Measurements from ENCODE around the gene RPS21.

RPS21 gene

GRCh38 chr20:62344782-62345181 lies 42.1 kb upstream of the RPS21 start:
- no peak for ATAC-seq
- TF ChIP-seq TSHZ2 (CRISPR knock-in tag; IDR thresholded peaks at IDR 0.05) (no peak), BACH2 (CRISPR knock-in tag; IDR thresholded peaks at IDR 0.05; ENCODE audit: borderline replicate concordance) (no peak), CSDC2 (CRISPR knock-in tag; IDR thresholded peaks at IDR 0.05) (no peak), ZNF565 (CRISPR knock-in tag; conservative IDR thresholded peaks at IDR 0.05; ENCODE audit: low read depth) (no peak), CSRNP3 (CRISPR knock-in tag; IDR thresholded peaks at IDR 0.05) (no peak), TOX (CRISPR knock-in tag; IDR thresholded peaks at IDR 0.05; ENCODE audit: borderline replicate concordance) (no peak), PATZ1 (CRISPR knock-in tag; IDR thresholded peaks at IDR 0.05; ENCODE audit: borderline replicate concordance) (no peak), RARB (CRISPR knock-in tag; IDR thresholded peaks at IDR 0.05) (no peak), POU6F1 (CRISPR knock-in tag; IDR thresholded peaks at IDR 0.05; ENCODE audit: borderline replicate concordance, low read depth) (no peak), ZNF8 (CRISPR knock-in tag; IDR thresholded peaks at IDR 0.05) (no peak), PPARA (CRISPR knock-in tag; IDR thresholded peaks at IDR 0.05; ENCODE audit: borderline replicate concordance) (no peak), ZNF70 (CRISPR knock-in tag; IDR thresholded peaks at IDR 0.05) (no peak), ZFP30 (CRISPR knock-in tag; IDR thresholded peaks at IDR 0.05) (no peak), TCF4 (CRISPR knock-in tag; IDR thresholded peaks at IDR 0.05; ENCODE audit: borderline replicate concordance) (no peak), CREB5 (CRISPR knock-in tag; IDR thresholded peaks at IDR 0.05; ENCODE audit: low read depth) (no peak), ZC3H10 (CRISPR knock-in tag; IDR thresholded peaks at IDR 0.05) (no peak), OSR1 (CRISPR knock-in tag; IDR thresholded peaks at IDR 0.05) (no peak), ARNTL (CRISPR knock-in tag; IDR thresholded peaks at IDR 0.05; ENCODE audit: borderline replicate concordance, low read depth) (no peak)

- no peak for ATAC-seq
- no peak for TF ChIP-seq GLIS3 (CRISPR knock-in tag; IDR thresholded peaks at IDR 0.05)
- no peak for TF ChIP-seq PPARA (CRISPR knock-in tag; IDR thresholded peaks at IDR 0.05; ENCODE audit: borderline replicate concordance)
- TF ChIP-seq CSDC2 (CRISPR knock-in tag; IDR thresholded peaks at IDR 0.05), result no peak
- no peak for TF ChIP-seq BACH2 (CRISPR knock-in tag; IDR thresholded peaks at IDR 0.05; ENCODE audit: borderline replicate concordance)
- no peak for TF ChIP-seq ZFP30 (CRISPR knock-in tag; IDR thresholded peaks at IDR 0.05)
- no peak for TF ChIP-seq OSR1 (CRISPR knock-in tag; IDR thresholded peaks at IDR 0.05)
- TF ChIP-seq RARB (CRISPR knock-in tag; IDR thresholded peaks at IDR 0.05), result no peak
- TF ChIP-seq PATZ1 (CRISPR knock-in tag; IDR thresholded peaks at IDR 0.05; ENCODE audit: borderline replicate concordance), result no peak
- no peak for TF ChIP-seq ZNF565 (CRISPR knock-in tag; conservative IDR thresholded peaks at IDR 0.05; ENCODE audit: low read depth)
- no peak for TF ChIP-seq ESRRG (CRISPR knock-in tag; IDR thresholded peaks at IDR 0.05)
- TF ChIP-seq ZNF70 (CRISPR knock-in tag; IDR thresholded peaks at IDR 0.05), result no peak
- TF ChIP-seq TOX (CRISPR knock-in tag; IDR thresholded peaks at IDR 0.05; ENCODE audit: borderline replicate concordance), result no peak
- TF ChIP-seq ISL1 (CRISPR knock-in tag; IDR thresholded peaks at IDR 0.05), result no peak
- no peak for TF ChIP-seq ZNF8 (CRISPR knock-in tag; IDR thresholded peaks at IDR 0.05)
- TF ChIP-seq SNAI2 (CRISPR knock-in tag; IDR thresholded peaks at IDR 0.05), result no peak
- no peak for TF ChIP-seq ZFP3 (CRISPR knock-in tag; IDR thresholded peaks at IDR 0.05)
- TF ChIP-seq ZC3H10 (CRISPR knock-in tag; IDR thresholded peaks at IDR 0.05), result no peak
- no peak for TF ChIP-seq CSRNP3 (CRISPR knock-in tag; IDR thresholded peaks at IDR 0.05)
- TF ChIP-seq POU6F1 (CRISPR knock-in tag; IDR thresholded peaks at IDR 0.05; ENCODE audit: borderline replicate concordance, low read depth), result no peak
Observed at GRCh38 chr20:62345681-62346370, 41.1 kb upstream of the RPS21 start.

Data from SK-N-SH treated with all-trans-retinoic acid at 6 μM for 48 hours (cell line).